Subcutaneous adipose tissue (tissue), 4 donors: ENCODE data around the gene EED. TPM values are rescaled to one million over a fixed set of nuclear protein-coding genes. Genes with fewer than 3 reads are reported as not detected.

ENCODE experiments used
- CTCF ChIP-seq: fragments of 450-650 bp; IDR thresholded peaks from one replicate; pipeline ENCODE4 v1.5.1; 2016; ENCODE audit warnings: low read depth, mild to moderate bottlenecking, control low read depth, antibody characterized with exemption, moderate library complexity
- total RNA-seq, 4 donors: library from RNA; depleted of rRNA; stranded (reverse); fragments of >200 nt; gene quantifications; one replicate each; pipeline ENCODE4 v1.1.0, GENCODE V29; 2016

Gene EED
- total RNA-seq, 4 donors from 2014 or later, result 14.7 to 28.4 (median 24.3) TPM

- no peak for TF ChIP-seq CTCF
Measured at GRCh38 chr11:86256608-86257007, 12.1 kb downstream of the EED start.

DNA sequence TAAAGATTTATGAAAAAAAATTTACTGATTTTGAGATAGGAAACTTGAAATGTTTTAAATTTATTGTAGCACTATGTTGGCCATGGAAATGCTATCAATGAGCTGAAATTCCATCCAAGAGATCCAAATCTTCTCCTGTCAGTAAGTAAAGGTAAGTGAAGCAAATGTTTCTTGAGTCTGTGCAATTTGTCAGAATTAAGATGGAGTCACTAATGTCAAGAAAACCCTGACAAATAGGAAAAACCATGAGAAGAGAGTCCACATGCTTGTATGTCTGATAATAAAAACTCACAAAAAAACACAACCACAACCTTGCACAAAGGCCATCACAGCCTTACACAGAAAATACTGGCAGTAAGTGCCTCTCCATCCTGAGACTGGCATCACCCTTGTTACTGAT is 12.9 kb downstream of the EED start:
- TF ChIP-seq CTCF, result no peak

- no peak for TF ChIP-seq CTCF
Measured at GRCh38 chr11:86259730-86260129, 15.2 kb downstream of the EED start.

- no peak for TF ChIP-seq CTCF
Measured at GRCh38 chr11:86261328-86261727, 16.8 kb downstream of the EED start.

DNA sequence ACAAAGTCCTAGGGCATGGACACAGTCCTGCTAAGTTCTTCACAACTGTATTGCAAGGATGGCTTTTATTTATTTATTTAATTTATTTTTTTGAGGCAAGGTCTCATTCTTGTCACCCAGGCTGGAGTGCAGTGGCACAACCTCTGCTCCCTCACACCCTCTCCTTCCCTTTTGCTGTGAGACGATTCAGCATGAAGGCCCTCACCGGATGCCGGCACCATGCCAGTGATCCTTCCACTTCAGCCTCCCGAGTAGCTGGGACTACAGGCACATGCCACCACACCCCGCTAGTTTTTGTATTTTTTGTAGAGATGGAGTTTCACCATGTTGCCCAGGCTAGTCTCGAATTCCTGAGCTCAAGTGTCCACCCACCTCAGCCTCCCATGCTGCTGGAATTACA is 17.8 kb downstream of the EED start:
- no peak for TF ChIP-seq CTCF

DNA sequence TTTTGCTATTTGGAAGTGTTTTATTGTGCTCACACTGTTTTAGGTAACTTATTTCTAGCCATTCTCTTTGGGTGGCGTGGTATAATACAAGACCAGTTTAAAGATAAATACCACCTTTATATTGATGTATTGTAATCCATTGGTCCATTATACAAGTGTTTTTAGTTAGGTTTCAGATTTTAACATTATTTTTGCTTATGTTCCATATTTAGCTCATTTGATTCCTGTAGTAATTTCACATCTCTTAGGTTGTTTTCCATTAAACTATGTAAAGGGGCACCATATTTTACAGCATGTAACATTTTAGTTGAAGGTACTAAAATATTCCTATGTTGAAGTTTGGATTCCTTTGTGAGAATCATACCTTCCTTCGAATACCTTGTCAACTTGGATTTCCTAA is 20.1 kb downstream of the EED start:
- no peak for TF ChIP-seq CTCF

GRCh38 chr11:86265194-86265593 is 20.6 kb downstream of the EED start:
- TF ChIP-seq CTCF, result no peak

DNA sequence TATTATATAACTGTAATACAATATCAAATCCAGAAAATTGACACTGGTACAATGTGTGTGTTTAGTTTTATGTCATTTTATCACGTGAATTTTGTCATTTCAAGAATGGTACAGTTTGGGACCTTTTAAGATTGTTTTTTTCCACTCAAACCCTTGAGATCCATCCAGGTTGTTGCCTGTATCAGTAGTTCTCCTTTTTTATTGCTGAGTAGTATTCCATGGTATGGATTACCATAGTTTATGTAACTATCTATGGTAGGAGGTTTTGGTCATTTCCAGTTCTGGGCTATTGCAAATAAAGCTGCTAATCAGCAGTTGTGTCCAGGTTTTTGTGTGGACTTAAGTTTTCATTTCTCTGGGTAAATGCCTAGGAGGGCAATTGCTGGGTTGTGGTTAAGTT is 25.1 kb downstream of the EED start:
- no peak for TF ChIP-seq CTCF
